Activated B cell treated with CpG ODN at 0.5 μM for 24 hours (primary cell): Measurements from ENCODE around the gene ATCAY. TPM values are rescaled to one million over a fixed set of nuclear protein-coding genes. Genes with fewer than 3 reads are reported as not detected.

Experiments used
- ATAC-seq: fragments of 200-7000 bp; cut with Tn5 transposase; one replicate; pipeline ENCODE4 v1.10.0; 2021; ENCODE audit warnings: low read depth, mild to moderate bottlenecking, moderate library complexity
- CTCF ChIA-PET: fragments of 350-600 bp; sonication (Branson Sonifier 250); formaldehyde crosslinking; loops from one replicate; lab custom pipeline; 2021; ENCODE audit warnings: antibody characterized with exemption; lab: Charles Lee
- POLR2A ChIA-PET: fragments of 350-600 bp; sonication (Branson Sonifier 250); formaldehyde crosslinking; loops from one replicate; lab custom pipeline; 2021; ENCODE audit warnings: antibody characterized with exemption; lab: Charles Lee
- DNase-seq: peaks from one replicate; pipeline ENCODE4 v3.0.0; 2022
- H3K27ac Mint-ChIP-seq: one replicate; pipeline ENCODE4 v1.8.0; 2020; ENCODE audit warnings: mixed read lengths
- H3K27me3 Mint-ChIP-seq: one replicate; pipeline ENCODE4 v1.8.0; 2021; ENCODE audit warnings: mixed read lengths
- H3K36me3 Mint-ChIP-seq: one replicate; pipeline ENCODE4 v1.8.0; 2021; ENCODE audit warnings: low read depth, mixed read lengths
- H3K4me1 Mint-ChIP-seq: one replicate; pipeline ENCODE4 v1.8.0; 2021; ENCODE audit warnings: mixed read lengths
- H3K4me3 Mint-ChIP-seq: one replicate; pipeline ENCODE4 v1.8.0; 2020; ENCODE audit warnings: mild to moderate bottlenecking, mixed read lengths
- H3K9me3 Mint-ChIP-seq: one replicate; pipeline ENCODE4 v1.8.0; 2020; ENCODE audit warnings: mixed read lengths
- intact Hi-C: fragments of 100-400 bp; cut with micrococcal nuclease; formaldehyde crosslinking; loops from one replicate; pipeline ENCODE4 v1.15.1; 2024
- total RNA-seq: library from RNA; stranded (reverse); gene quantifications from 2 replicates; pipeline ENCODE4 v1.2.3, GENCODE V29; 2022
- TF ChIP-seq, protein P1 (sequence below): fragments of 200-600 bp; IDR thresholded peaks from one replicate; pipeline ENCODE4 v1.8.0; 2022; ENCODE audit warnings: antibody characterized with exemption, mild to moderate bottlenecking

The ATCAY gene
- total RNA-seq, 1 donor from 2014 or later = not detected

DNA sequence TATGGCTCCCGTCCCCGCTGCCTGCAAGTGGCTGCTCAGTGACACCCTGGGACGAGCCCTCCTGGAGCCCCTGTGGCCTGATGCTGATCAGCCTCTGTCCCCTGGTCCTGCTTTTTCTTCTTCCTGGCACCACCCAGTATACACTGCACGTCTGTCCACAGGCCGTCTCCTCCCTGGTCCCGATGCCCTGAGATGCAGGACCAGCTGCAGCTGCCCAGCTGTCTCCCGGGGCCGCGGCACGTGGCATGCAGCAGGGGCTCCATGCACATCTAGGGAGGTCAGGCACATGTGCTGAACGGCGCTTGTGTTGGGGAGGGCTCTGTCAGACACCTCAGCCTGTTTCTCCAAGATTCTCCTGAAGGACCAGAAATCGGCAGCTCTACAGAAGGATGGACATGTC lies 41.8 kb upstream of the ATCAY start:
- no peak overlapping the region for H3K27ac Mint-ChIP-seq
- H3K4me1 Mint-ChIP-seq = no peaks in the 10 kb centered on the region
- H3K36me3 Mint-ChIP-seq = no peaks in the 10 kb centered on the region
- no peak overlapping the region for H3K4me3 Mint-ChIP-seq
- H3K9me3 Mint-ChIP-seq = no peaks in the 10 kb centered on the region
- ATAC-seq (no peak), DNase-seq (no peak)
- CTCF ChIA-PET = no interaction called here
- TF ChIP-seq, protein P1, sequence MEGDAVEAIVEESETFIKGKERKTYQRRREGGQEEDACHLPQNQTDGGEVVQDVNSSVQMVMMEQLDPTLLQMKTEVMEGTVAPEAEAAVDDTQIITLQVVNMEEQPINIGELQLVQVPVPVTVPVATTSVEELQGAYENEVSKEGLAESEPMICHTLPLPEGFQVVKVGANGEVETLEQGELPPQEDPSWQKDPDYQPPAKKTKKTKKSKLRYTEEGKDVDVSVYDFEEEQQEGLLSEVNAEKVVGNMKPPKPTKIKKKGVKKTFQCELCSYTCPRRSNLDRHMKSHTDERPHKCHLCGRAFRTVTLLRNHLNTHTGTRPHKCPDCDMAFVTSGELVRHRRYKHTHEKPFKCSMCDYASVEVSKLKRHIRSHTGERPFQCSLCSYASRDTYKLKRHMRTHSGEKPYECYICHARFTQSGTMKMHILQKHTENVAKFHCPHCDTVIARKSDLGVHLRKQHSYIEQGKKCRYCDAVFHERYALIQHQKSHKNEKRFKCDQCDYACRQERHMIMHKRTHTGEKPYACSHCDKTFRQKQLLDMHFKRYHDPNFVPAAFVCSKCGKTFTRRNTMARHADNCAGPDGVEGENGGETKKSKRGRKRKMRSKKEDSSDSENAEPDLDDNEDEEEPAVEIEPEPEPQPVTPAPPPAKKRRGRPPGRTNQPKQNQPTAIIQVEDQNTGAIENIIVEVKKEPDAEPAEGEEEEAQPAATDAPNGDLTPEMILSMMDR = no peak
- H3K27me3 Mint-ChIP-seq = no peaks in the 10 kb centered on the region
- intact Hi-C loops = no loop called here
- POLR2A ChIA-PET = interaction anchor here (0.6 kb wide), 1 partner anchor 79 kb away, joined by 8 read pairs; no protein-coding TSS in a partner anchor

DNA sequence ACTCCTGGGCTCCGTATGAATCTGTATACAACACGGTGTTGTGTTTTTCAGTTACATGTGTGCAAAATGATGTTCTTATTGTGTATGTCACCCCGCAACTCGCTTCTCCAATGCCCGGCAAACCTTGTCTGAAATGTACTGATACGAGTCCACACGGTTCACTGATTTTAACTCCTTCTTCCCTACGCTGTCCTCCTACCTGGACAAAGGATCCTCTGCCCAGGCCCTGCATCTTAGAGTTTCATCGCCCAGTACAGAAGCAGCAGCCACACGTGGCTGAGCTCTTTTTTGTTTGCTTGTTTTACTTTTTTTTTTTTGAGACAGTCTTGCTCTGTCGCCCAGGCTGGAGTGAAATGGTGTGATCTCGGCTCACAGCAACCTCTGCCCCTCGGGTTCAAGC lies 40.5 kb upstream of the ATCAY start:
- ATAC-seq (no peak), DNase-seq (no peak)
- H3K4me3 Mint-ChIP-seq = no peak overlapping the region
- no peaks in the 10 kb centered on the region for H3K9me3 Mint-ChIP-seq
- no peaks in the 10 kb centered on the region for H3K27me3 Mint-ChIP-seq
- TF ChIP-seq, protein P1 = no peak
- intact Hi-C loops = no loop called here
- ChIA-PET CTCF (no interaction called here), POLR2A (interaction anchor here (0.6 kb wide), 1 partner anchor 374 kb away, joined by 3 read pairs; no protein-coding TSS in a partner anchor)
- H3K27ac Mint-ChIP-seq = no peak overlapping the region
- no peaks in the 10 kb centered on the region for H3K4me1 Mint-ChIP-seq
- H3K36me3 Mint-ChIP-seq = no peaks in the 10 kb centered on the region

DNA sequence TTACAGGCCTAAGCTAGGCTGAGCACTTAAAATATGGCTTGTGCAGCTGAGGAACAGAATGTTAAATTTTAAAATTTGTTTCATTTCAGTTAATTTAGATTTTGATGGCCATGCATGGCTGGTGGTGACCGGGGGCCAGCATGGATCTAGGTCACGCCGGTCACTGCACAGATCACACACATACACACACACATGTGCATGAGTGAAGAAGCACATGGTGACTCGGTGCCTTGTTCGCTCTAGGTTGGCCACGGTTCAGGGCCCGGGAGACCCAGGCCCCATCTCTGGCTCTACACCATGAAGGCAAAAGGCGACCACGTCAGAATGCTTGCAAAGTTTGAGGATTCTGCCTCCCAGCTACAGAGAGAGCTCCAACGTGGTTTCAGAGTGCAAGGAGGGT lies 39.7 kb upstream of the ATCAY start:
- Mint-ChIP-seq H3K4me3 (no peak overlapping the region), H3K27me3 (no peaks in the 10 kb centered on the region), H3K9me3 (no peaks in the 10 kb centered on the region), H3K4me1 (no peaks in the 10 kb centered on the region), H3K36me3 (no peaks in the 10 kb centered on the region), H3K27ac (no peak overlapping the region)
- TF ChIP-seq, protein P1 = no peak
- no peak for ATAC-seq
- POLR2A ChIA-PET = no interaction called here
- intact Hi-C loops = no loop called here
- no peak for DNase-seq
- CTCF ChIA-PET = no interaction called here

DNA sequence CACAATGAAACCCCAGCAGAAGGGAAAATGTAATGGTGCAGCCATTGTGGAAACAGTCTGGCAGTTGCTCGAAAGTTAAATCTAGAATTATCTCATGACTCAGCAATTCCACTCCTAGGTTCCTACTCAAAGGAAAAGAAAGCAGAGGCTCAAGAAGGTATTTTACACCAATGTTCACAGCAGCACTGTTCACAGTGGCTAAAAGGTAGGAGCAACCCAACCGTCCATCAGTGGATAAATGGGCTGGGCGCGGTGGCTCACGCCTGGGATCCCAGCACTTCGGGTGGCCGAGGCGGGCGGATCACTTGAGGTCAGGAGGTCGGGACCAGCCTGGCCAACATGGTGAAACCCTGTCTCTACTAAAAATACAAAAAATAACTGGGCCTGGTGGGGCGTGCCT lies 37.5 kb upstream of the ATCAY start:
- intact Hi-C loops = no loop called here
- DNase-seq (no peak), ATAC-seq (no peak)
- Mint-ChIP-seq H3K27me3 (no peaks in the 10 kb centered on the region), H3K27ac (no peak overlapping the region), H3K36me3 (no peaks in the 10 kb centered on the region), H3K4me1 (no peaks in the 10 kb centered on the region), H3K4me3 (no peak overlapping the region), H3K9me3 (no peaks in the 10 kb centered on the region)
- ChIA-PET CTCF (interaction anchor here (0.6 to 0.7 kb wide), 2 partner anchors 111 to 374 kb away, joined by 3 to 4 read pairs; no protein-coding TSS in a partner anchor), POLR2A (interaction anchor here (0.7 kb wide), 1 partner anchor 971 kb away, joined by 3 read pairs; no protein-coding TSS in a partner anchor)
- TF ChIP-seq, protein P1 = no peak

DNA sequence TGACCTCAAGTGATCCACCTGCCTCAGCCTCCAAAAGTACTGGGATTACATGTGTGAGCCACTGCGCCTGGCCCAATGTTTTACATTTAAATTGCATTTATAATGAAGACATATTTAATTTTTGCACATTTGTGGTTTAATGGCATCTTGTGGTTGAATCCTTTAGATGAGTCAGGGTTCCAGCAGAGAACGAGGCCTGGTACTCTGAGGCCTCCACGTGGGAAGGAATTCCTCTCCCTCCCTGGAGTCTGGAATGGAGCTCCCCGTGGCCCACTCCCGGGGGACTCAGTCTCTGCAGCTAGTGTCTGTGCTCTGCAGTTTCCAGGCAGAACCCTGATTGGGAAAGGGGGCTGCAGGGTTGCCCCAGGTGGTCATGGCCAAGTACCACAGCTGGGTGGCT lies 35.9 kb upstream of the ATCAY start:
- CTCF ChIA-PET = no interaction called here
- TF ChIP-seq, protein P1 = no peak
- Mint-ChIP-seq H3K4me1 (no peaks in the 10 kb centered on the region), H3K4me3 (no peak overlapping the region), H3K36me3 (no peaks in the 10 kb centered on the region), H3K9me3 (no peaks in the 10 kb centered on the region), H3K27me3 (no peaks in the 10 kb centered on the region), H3K27ac (no peak overlapping the region)
- intact Hi-C loops = no loop called here
- POLR2A ChIA-PET = no interaction called here
- DNase-seq (no peak), ATAC-seq (no peak)
